CD4-positive, alpha-beta memory T cell (primary cell): ENCODE results near the gene MADCAM1. TPM values are rescaled to one million over a fixed set of nuclear protein-coding genes. Genes with fewer than 3 reads are reported as not detected.

Source experiments
- CTCF ChIA-PET: fragments of 350-600 bp; sonication (Branson Sonifier 250); formaldehyde crosslinking; loops from one replicate; lab custom pipeline; 2021; ENCODE audit warnings: inconsistent platforms; ENCODE audit not compliant: partially characterized antibody; lab: Charles Lee
- POLR2A ChIA-PET: fragments of 350-600 bp; sonication (Branson Sonifier 250); formaldehyde crosslinking; loops from one replicate; lab custom pipeline; 2021; ENCODE audit not compliant: partially characterized antibody; lab: Charles Lee
- DNase-seq, 5 donors: peaks; one replicate each; pipeline versions ENCODE4 v3.0.0 to v3.0.0-alpha.2; 2020 to 2022; ENCODE audit warnings: mixed read lengths in 1 of 5
- H3K27ac ChIP-seq: one replicate; pipeline ENCODE4 v1.7.0; 2013; ENCODE audit warnings: low read depth, low read length
- H3K27me3 ChIP-seq: 2 replicates; pipeline ENCODE4 v1.7.0; 2013; ENCODE audit warnings: mild to moderate bottlenecking, low read length, moderate library complexity; ENCODE audit not compliant: insufficient read depth
- H3K36me3 ChIP-seq: 2 replicates; pipeline ENCODE4 v1.7.0; 2013; ENCODE audit warnings: mild to moderate bottlenecking, low read length, moderate library complexity; ENCODE audit not compliant: insufficient read depth
- H3K4me1 ChIP-seq: 2 replicates; pipeline ENCODE4 v1.7.0; 2013; ENCODE audit warnings: mild to moderate bottlenecking, low read length, moderate library complexity; ENCODE audit not compliant: insufficient read depth
- H3K4me3 ChIP-seq, 2 donors: one replicate each; pipeline ENCODE4 v1.7.0; 2013; ENCODE audit warnings: low read length in 2 of 2, mild to moderate bottlenecking in 1 of 2
- H3K9me3 ChIP-seq, 2 donors: one replicate each; pipeline ENCODE4 v1.7.0; 2013; ENCODE audit warnings: low read length in 2 of 2, control low read depth in 1 of 2; ENCODE audit not compliant: control insufficient read depth in 1 of 2
- H3K27ac Mint-ChIP-seq, 7 donors: one replicate each; pipeline ENCODE4 v1.8.0; 2020 to 2021; ENCODE audit warnings: mixed read lengths in 7 of 7, mild to moderate bottlenecking in 6 of 7, inconsistent platforms in 3 of 7, moderate library complexity in 3 of 7
- H3K27me3 Mint-ChIP-seq, 2 donors: one replicate each; pipeline ENCODE4 v1.8.0; 2020 to 2021; ENCODE audit warnings: mixed read lengths in 2 of 2
- H3K36me3 Mint-ChIP-seq, 2 donors: one replicate each; pipeline ENCODE4 v1.8.0; 2020 to 2021; ENCODE audit warnings: mixed read lengths in 2 of 2, inconsistent platforms in 1 of 2, mild to moderate bottlenecking in 1 of 2
- H3K4me1 Mint-ChIP-seq, 4 donors: one replicate each; pipeline ENCODE4 v1.8.0; 2020 to 2021; ENCODE audit warnings: mixed read lengths in 4 of 4, mild to moderate bottlenecking in 1 of 4
- H3K4me3 Mint-ChIP-seq, 8 donors: one replicate each; pipeline ENCODE4 v1.8.0; 2020 to 2021; ENCODE audit warnings: mixed read lengths in 8 of 8, mild to moderate bottlenecking in 7 of 8, moderate library complexity in 6 of 8, inconsistent platforms in 3 of 8
- H3K9me3 Mint-ChIP-seq, 8 donors: one replicate each; pipeline ENCODE4 v1.8.0; 2020 to 2021; ENCODE audit warnings: mixed read lengths in 8 of 8, mild to moderate bottlenecking in 5 of 8, inconsistent platforms in 3 of 8, moderate library complexity in 1 of 8
- intact Hi-C: fragments of 100-400 bp; cut with micrococcal nuclease; formaldehyde crosslinking; loops from one replicate; pipeline ENCODE4 v1.15.1; 2023
- polyA plus RNA-seq, 2 donors: library from polyadenylated mRNA; unstranded; fragments of 300-500 nt; fragmentation: Illumina TruSeq; gene quantifications; one replicate each; pipeline ENCODE4 v1.2.3, GENCODE V29; 2021
- total RNA-seq, 2 experiments: library from RNA; stranded (reverse); gene quantifications; one replicate each; pipeline ENCODE4 v1.2.3, GENCODE V29; 2021

Gene MADCAM1
- total and polyA plus RNA-seq, 4 experiments from 2014 or later: 0.11 to 1.9 (median 0.88) TPM

GRCh38 chr19:512547-513365, 16.5 kb downstream of the MADCAM1 start:
- peaks cover 23 to 57% (median 37%) of the 10 kb centered on the region in 4 donors for H3K4me1 Mint-ChIP-seq
- H3K4me1 ChIP-seq: peaks cover 52% of the 10 kb centered on the region
- POLR2A ChIA-PET: interaction anchor here (3.0 to 4.3 kb wide), 3 partner anchors 9 to 59 kb away, joined by 25 to 111 read pairs (median 30); partner anchors contain the start of genes BSG and CDC34

DNA sequence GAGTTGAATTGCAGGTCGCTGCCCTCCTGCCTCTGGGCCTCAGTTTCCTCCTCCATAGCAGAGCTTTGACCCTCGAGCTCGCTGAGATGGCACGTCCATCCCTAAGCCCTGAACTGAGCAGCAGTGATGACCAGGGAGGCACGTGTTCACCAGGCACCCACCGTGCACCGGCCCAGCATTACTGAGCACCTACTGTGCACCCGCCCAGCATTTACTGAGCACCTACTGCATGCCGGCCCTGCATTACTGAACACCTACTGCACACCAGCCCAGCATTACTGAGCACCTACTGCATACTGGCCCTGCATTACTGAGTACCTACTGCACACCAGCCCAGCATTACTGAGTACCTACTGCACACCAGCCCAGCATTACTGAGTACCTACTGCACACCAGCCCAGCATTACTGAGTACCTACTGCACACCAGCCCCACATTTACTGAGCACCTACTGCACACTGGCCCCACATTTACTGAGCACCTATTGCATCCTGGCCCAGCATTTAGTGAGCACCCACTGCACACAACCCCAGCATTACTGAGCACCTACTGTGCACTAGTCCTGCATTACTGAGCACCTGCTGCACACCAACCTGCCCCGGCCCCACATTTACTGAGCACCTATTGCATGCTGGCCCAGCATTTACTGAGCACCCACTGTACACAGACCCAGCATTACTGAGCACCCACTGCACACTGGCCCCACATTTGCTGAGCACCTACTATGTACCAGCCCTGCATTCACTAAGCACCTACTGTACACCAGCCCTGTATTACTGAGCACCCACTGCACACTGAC, 17.3 kb downstream of the MADCAM1 start:
- H3K27me3 ChIP-seq: no peaks in the 10 kb centered on the region
- no peak overlapping the region for H3K27ac ChIP-seq
- no peak overlapping the region for H3K4me3 ChIP-seq
- H3K36me3 ChIP-seq: no peaks in the 10 kb centered on the region
- H3K27ac Mint-ChIP-seq: peak overlapping the region; percentile 66 to 91 (median 83)
- H3K4me1 Mint-ChIP-seq: peaks cover 18 to 49% (median 34%) of the 10 kb centered on the region in 4 donors
- no peaks in the 10 kb centered on the region for H3K27me3 Mint-ChIP-seq
- H3K36me3 Mint-ChIP-seq: peaks cover 4 to 6% of the 10 kb centered on the region in 2 donors
- H3K9me3 Mint-ChIP-seq: peaks cover 0 to 4% (median 0%) of the 10 kb centered on the region in 8 donors
- H3K9me3 ChIP-seq: no peaks in the 10 kb centered on the region
- intact Hi-C loops: loop anchor here (10.0 kb wide), 1 partner anchor 121 kb away; the partner anchor contains the start of genes FGF22 and POLRMT
- CTCF ChIA-PET: interaction anchor here (2.0 kb wide), 1 partner anchor 7 kb away, joined by 6 read pairs; no protein-coding TSS in a partner anchor
- peak overlapping the region in 3 of 8 donors; percentile 8 to 59 (median 38) for H3K4me3 Mint-ChIP-seq
- POLR2A ChIA-PET: no interaction called here
- no peak for DNase-seq
- peaks cover 44% of the 10 kb centered on the region for H3K4me1 ChIP-seq

More at GRCh38 chr19:512547-513365, 16.5 kb downstream of the MADCAM1 start:
- H3K27ac ChIP-seq: peak overlapping the region; percentile 87
- H3K36me3 ChIP-seq: no peaks in the 10 kb centered on the region
- no peaks in the 10 kb centered on the region for H3K9me3 ChIP-seq
- no peak overlapping the region for H3K4me3 Mint-ChIP-seq
- H3K27me3 ChIP-seq: no peaks in the 10 kb centered on the region
- CTCF ChIA-PET: interaction anchor here (2.8 kb wide), 1 partner anchor 9 kb away, joined by 22 read pairs; no protein-coding TSS in a partner anchor
- DNase-seq: no peak
- peak overlapping the region; percentile 70 to 100 (median 99) for H3K27ac Mint-ChIP-seq
- peaks cover 0 to 4% (median 0%) of the 10 kb centered on the region in 8 donors for H3K9me3 Mint-ChIP-seq
- peaks cover 4 to 9% of the 10 kb centered on the region in 2 donors for H3K36me3 Mint-ChIP-seq
- no peak overlapping the region for H3K4me3 ChIP-seq
- intact Hi-C loops: loop anchor here (10.0 kb wide), 1 partner anchor 122 kb away; the partner anchor contains the start of genes FGF22 and POLRMT
- no peaks in the 10 kb centered on the region for H3K27me3 Mint-ChIP-seq

DNA sequence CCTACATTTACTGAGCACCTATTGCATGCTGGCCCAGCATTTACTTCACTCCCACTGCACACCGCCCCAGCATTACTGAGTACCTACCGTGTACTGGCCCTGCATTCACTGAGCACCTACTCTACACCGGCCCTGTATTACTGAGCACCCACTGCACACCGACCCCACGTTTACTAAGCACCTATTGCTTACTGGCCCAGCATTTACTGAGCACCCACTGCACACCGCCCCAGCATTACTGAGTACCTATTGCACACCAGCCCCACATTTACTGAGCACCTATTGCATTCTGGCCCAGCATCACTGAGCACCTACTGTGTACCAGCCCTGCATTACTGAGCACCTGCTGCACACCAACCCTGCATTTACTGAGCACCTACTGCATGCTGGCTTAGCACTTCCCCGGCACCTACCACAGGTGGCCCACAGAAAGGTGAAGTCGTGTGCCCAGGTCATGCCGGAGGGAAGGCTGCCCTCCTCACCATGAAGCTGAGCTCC, 17.9 kb downstream of the MADCAM1 start:
- no peak for DNase-seq
- peak overlapping the region; percentile 66 to 91 (median 83) for H3K27ac Mint-ChIP-seq
- H3K4me1 Mint-ChIP-seq: peaks cover 16 to 43% (median 30%) of the 10 kb centered on the region in 4 donors
- H3K36me3 Mint-ChIP-seq: peaks cover 4 to 5% of the 10 kb centered on the region in 2 donors
- H3K27me3 Mint-ChIP-seq: no peaks in the 10 kb centered on the region
- Histone ChIP-seq H3K4me1 (peaks cover 38% of the 10 kb centered on the region), H3K27ac (peak overlapping the region; percentile 1), H3K4me3 (no peak overlapping the region), H3K9me3 (no peaks in the 10 kb centered on the region), H3K36me3 (no peaks in the 10 kb centered on the region), H3K27me3 (no peaks in the 10 kb centered on the region)
- ChIA-PET POLR2A (interaction anchor here (1.1 kb wide), 1 partner anchor 8 kb away, joined by 3 read pairs; no protein-coding TSS in a partner anchor), CTCF (interaction anchor here (2.0 kb wide), 1 partner anchor 8 kb away, joined by 6 read pairs; no protein-coding TSS in a partner anchor)
- peak overlapping the region in 3 of 8 donors; percentile 13 to 59 (median 38) for H3K4me3 Mint-ChIP-seq
- peaks cover 0 to 4% (median 0%) of the 10 kb centered on the region in 8 donors for H3K9me3 Mint-ChIP-seq
- intact Hi-C loops: loop anchor here (10.0 kb wide), 1 partner anchor 121 kb away; the partner anchor contains the start of genes FGF22 and POLRMT

DNA sequence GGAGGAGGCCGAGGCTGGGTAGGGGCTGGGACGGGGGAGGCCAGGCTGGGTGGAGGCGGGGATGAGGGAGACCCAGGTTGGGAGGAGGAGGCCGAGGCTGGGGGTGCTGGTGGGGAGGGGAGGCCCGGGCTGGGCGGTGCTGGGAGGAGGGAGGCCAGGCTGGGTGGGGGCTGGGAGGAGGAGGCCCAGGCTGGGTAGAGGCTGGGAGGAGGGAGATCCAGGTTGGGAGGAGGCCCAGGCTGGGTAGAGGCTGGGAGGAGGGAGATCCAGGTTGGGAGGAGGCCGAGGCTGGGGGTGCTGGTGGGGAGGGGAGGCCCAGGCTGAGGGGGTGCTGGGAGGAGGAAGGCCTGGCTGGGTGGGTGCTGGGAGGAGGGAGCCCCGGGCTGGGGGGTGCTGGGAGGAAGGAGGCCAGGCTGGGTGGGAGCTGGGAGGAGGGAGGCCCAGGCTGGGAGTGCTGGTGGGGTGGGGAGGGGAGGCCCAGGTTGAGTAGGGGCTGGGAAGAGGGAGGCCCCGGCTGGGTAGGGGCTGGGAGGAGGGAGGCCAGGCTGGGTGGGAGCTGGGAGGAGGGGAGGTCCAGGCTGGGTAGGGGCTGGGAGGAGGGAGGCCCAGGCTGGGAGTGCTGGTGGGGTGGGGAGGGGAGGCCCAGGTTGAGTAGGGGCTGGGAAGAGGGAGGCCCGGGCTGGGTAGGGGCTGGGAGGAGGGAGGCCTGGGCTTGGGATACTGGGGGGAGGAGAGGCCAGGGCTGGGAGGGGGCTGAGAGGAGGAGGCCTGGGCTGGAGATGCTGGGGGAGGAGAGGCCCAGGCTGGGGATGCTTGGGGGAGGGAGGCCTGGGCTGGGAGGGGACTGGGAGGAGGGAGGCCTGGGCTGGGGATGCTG, 21.7 kb downstream of the MADCAM1 start:
- H3K36me3 Mint-ChIP-seq: peaks cover 0 to 4% of the 10 kb centered on the region in 2 donors
- DNase-seq: no peak
- H3K4me1 ChIP-seq: peaks cover 2% of the 10 kb centered on the region
- H3K27ac ChIP-seq: no peak overlapping the region
- ChIA-PET POLR2A (interaction anchor here (1.2 to 3.0 kb wide), 5 partner anchors 8 to 29 kb away, joined by 3 to 14 read pairs (median 6); partner anchors contain the start of gene CDC34), CTCF (interaction anchor here (0.9 to 1.5 kb wide), 2 partner anchors 15 to 66 kb away, joined by 3 to 9 read pairs; partner anchors contain the start of gene CDC34)
- no peaks in the 10 kb centered on the region for H3K36me3 ChIP-seq
- peaks cover 0 to 3% (median 0%) of the 10 kb centered on the region in 8 donors for H3K9me3 Mint-ChIP-seq
- H3K4me1 Mint-ChIP-seq: peaks cover 4 to 22% (median 13%) of the 10 kb centered on the region in 4 donors
- intact Hi-C loops: loop anchor here (10.0 kb wide), 1 partner anchor 117 kb away; the partner anchor contains the start of genes FGF22 and POLRMT
- H3K27me3 Mint-ChIP-seq: no peaks in the 10 kb centered on the region
- H3K4me3 ChIP-seq: no peak overlapping the region
- H3K4me3 Mint-ChIP-seq: no peak overlapping the region
- H3K27me3 ChIP-seq: no peaks in the 10 kb centered on the region
- H3K27ac Mint-ChIP-seq: peak overlapping the region in 1 of 7 donors; percentile 43
- H3K9me3 ChIP-seq: no peaks in the 10 kb centered on the region

GRCh38 chr19:518598-519231, 22.4 kb downstream of the MADCAM1 start:
- H3K27me3 Mint-ChIP-seq: no peaks in the 10 kb centered on the region
- H3K4me3 Mint-ChIP-seq: peak overlapping the region in 1 of 8 donors; percentile 41
- no peaks in the 10 kb centered on the region for H3K36me3 ChIP-seq
- H3K27me3 ChIP-seq: no peaks in the 10 kb centered on the region
- no peaks in the 10 kb centered on the region for H3K4me1 ChIP-seq
- peaks cover 0 to 3% (median 0%) of the 10 kb centered on the region in 8 donors for H3K9me3 Mint-ChIP-seq
- H3K27ac Mint-ChIP-seq: peak overlapping the region in 2 of 7 donors; percentile 18 to 43
- CTCF ChIA-PET: interaction anchor here (0.9 to 1.5 kb wide), 3 partner anchors 12 to 66 kb away, joined by 3 to 9 read pairs (median 3); partner anchors contain the start of gene CDC34
- intact Hi-C loops: loop anchor here (1.0 to 10.0 kb wide), 2 partner anchors 54 to 116 kb away; partner anchors contain the start of genes BSG, FGF22 and POLRMT
- H3K4me1 Mint-ChIP-seq: peaks cover 4 to 19% (median 13%) of the 10 kb centered on the region in 4 donors
- no peak overlapping the region for H3K27ac ChIP-seq
- H3K9me3 ChIP-seq: no peaks in the 10 kb centered on the region
- POLR2A ChIA-PET: interaction anchor here (1.2 to 3.0 kb wide), 5 partner anchors 8 to 30 kb away, joined by 3 to 14 read pairs (median 6); partner anchors contain the start of gene CDC34
- peaks cover 0 to 4% of the 10 kb centered on the region in 2 donors for H3K36me3 Mint-ChIP-seq
- no peak overlapping the region for H3K4me3 ChIP-seq
- DNase-seq: peak in 4 of 5 donors; percentile 58 to 68 (median 63)
